Stimulated activated CD4-positive, alpha-beta T cell treated with anti-CD3 and anti-CD28 coated beads, Interleukin-2, amount 100 ng/mL, for 24 hours (primary cell): Measurements from ENCODE around the gene CNTNAP5.

Experiments used
- DNase-seq, 2 donors: peaks; one replicate each; pipeline ENCODE4 v3.0.0-alpha.2; 2020

Gene CNTNAP5

DNA sequence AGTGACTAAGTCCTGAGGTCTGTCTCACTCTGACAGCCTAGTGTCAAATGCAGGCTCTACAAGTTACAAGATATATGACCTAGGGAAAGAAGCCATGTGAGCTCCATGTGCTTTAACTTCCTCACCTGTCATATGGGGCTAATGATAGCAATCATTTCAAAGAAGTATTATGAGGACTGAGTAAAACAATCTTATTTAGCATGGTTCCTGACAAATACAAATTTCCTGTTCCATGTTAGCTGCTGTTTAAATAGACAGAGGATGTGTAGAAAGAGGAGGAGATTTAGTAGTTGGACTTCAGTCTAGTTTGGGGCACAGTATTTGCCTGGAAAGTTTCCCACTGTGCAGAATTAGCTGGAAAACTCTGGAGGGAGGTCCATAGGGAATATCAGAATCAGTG, 545.8 kb downstream of the CNTNAP5 start:
- DNase-seq: no peak

DNA sequence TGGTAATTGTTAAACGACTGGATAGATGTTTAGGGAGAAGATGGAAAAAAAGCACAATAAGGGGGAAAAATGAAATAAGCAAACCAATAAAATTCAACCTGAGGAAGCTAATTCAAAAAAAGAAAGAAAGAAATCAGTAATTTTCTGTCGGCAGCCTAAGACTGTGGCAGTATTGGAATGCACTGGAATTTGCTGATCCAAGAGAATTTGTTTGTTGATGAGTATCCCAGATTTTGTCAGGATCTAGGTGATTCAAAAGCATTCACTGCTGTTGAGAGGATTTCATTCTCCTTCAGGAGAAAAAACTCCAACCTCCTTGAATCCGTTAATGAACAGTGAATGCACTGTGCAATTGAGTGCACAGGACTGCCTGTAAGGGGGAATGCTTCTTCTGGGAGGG, 546.7 kb downstream of the CNTNAP5 start:
- DNase-seq: no peak

GRCh38 chr2:124572934-124573634, 548.0 kb downstream of the CNTNAP5 start:
- DNase-seq: no peak

- DNase-seq: no peak
These were observed 550.4 kb downstream of the CNTNAP5 start for GRCh38 chr2:124575497-124575896.

GRCh38 chr2:124580263-124580662, 555.2 kb downstream of the CNTNAP5 start:
- no peak for DNase-seq

DNA sequence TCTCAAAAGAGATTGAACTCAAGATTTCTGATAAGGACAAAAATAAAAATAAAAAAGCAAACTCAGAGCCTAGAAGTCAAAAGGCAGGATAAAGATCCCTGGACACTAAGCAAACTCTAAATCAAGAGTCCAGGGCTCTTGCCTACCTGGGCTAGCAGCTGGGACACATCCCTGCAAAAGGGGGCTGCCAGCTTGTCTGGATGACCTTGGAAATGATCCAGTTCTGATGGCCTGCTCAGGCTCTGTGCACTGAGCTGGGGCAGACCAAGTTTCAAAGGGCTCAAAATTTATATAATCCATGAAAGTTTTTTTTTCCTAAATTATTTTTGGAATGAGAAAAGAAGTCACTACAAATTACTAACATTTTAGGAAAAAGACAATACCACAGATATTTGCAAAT, 557.3 kb downstream of the CNTNAP5 start:
- no peak for DNase-seq

GRCh38 chr2:124584615-124585014, 559.5 kb downstream of the CNTNAP5 start:
- no peak for DNase-seq

DNA sequence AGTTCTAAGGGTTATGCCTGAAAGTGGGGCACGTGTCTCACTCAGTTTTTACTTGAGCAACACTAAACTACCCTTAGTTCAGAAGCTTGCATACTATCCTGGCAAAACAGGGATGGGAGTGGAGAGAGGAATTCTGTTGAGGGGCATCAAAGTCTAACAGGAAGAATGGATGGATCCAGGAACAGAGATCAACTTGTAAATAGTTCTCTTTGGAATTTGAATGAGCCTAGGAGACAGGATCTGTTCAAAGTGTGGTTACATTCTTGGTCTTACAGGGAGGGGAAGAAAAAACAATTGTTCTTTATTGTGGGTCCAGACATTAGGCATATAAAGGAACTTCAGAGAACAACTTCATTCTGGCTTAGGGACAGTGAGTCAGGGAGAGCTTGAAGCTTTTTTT, 560.2 kb downstream of the CNTNAP5 start:
- DNase-seq: no peak

DNA sequence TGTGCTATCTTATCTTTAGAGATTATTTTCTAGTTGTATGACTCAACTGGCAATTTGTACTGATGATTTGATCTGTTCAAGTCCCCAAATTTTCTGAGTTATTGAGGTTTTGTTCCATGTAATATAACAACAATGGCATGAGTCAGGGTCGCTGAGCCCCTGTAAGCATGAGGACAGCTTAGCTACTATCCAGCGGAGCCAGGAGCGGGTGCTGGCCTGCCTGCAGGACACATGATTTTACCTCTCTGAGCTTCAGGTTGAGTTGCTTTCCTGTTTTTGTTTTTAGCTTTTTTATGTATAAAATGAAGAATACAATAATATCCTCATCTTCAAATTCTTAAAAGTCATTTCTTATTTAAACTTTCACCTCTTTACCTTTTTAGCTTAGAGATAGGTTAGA, 561.1 kb downstream of the CNTNAP5 start:
- DNase-seq: no peak

DNA sequence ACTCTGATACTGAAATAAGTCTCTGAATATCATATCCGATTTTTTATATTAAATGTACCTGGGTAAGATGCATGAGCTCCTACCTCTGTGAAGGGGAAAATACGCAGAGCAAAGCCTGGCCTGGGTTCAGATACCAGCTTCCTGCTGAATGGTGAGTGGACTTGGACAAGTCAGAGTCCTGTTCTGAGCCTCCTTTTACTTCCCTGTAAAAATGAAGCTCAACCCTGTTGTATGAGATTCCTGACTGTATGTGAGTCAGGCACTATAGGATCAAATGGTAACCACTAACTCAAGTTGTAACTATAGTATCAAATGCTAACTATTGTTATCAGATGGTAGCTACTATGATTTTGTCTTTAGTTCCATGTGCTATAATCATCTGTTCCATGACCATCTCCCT, 561.7 kb downstream of the CNTNAP5 start:
- DNase-seq: no peak

DNA sequence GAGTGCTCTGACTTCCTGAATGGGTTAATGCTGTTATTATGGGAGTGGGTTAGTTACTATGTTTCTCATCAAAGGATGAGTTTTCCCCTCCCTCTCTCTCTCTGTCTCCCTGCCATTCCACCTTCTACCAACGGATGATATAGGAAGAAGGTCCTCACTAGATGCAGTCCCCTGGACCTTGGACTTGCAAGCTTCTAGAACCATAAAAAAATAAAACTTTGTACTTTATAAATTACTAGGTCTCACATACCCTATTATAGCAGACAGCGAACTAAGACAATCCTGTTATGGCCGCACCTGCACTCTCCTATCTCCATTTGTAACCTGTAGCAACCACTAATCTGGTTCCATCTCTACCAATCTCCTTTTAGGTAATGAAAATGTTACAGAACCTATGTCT, 564.9 kb downstream of the CNTNAP5 start:
- DNase-seq: no peak

DNA sequence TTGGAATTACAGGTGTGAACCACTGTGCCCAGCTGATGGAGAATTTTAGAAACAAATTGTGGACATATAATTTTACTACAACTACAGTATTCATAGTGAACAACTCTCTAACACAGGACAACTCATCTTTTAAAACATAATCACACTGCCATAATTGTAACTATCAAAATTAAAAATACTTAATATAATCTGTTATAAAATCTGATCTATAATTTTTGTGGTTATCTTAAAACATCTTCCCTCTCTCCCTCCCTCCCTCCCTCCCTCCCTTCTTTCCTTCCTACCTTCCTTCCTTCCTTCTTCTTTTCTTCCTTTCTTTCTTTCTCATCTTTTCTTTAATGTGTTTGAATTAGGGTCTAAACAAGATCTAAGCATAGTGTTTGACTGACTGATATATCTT, 577.7 kb downstream of the CNTNAP5 start:
- no peak for DNase-seq

GRCh38 chr2:124604940-124605339, 579.9 kb downstream of the CNTNAP5 start:
- no peak for DNase-seq

DNA sequence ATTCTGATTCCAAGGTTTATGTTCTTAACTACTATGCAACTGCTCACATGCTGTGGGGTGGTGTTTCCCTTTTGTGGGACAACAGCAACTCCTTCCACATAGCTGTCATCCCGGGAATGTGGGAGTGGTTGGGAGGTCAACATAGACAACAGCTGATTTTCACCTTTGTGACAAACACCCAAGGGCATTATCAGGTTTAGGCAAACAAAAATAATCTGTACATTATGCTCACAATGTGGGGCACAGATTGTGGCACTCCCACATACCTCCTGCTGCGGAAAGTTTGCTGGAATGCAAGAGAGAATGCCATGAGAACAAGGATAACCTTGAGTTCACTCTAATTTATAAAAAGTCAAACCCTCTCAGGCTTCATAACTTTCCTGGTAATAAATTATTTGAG, 582.6 kb downstream of the CNTNAP5 start:
- no peak for DNase-seq

DNA sequence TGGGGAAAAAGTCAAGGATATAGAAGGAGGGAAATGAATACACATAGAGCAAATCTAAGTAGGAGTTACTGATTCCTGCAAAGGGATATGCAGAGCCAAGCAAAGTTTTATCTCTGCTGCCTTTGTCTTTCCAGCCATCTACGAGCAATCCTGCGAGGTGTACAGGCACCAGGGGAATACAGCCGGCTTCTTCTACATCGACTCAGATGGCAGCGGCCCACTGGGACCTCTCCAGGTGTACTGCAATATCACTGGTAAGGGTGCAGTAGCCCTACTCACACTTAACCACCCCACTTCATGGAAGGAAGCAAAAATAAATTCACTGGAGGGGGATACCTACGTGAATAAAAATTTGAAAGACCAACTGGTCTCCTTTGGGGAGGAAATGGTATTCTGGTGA, 584.6 kb downstream of the CNTNAP5 start:
- DNase-seq: no peak

DNA sequence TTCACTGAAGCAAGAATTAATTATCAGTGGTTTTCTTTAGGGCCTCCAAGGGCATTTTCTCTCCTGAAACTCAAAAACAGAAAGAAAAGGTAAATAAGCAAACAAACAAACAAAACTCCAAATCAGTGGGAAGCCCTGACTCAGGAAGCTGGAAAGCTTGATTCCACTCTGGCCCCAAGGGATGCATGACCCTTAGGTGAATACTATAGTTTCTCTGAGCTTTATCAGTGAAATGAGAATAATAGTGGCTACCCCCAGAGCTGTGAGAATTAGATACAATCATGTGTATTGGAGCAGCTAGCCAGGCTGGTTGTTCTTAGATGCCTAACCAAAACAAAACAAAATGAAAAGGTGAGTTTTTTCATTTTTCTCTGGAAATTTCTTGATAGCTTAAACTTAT, 585.1 kb downstream of the CNTNAP5 start:
- DNase-seq: no peak

DNA sequence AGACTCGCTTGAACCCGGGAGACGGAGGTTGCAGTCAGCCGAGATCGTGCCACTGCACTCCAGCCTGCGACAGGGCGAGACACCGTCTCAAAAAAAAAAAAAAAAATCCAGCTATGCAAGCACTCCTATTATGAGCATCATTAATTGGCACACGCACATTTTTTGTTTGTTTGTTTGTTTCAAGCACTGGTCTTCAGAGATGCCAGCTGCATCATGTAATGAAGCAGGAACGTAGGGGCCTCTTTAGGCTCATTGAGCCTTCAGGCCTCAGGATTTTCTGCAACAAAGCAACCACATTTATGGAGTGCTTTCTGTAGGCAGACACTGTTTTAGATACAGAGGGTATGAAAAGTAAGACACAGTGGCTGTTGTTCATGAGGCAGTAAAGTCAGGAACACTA, 585.8 kb downstream of the CNTNAP5 start:
- no peak for DNase-seq

DNA sequence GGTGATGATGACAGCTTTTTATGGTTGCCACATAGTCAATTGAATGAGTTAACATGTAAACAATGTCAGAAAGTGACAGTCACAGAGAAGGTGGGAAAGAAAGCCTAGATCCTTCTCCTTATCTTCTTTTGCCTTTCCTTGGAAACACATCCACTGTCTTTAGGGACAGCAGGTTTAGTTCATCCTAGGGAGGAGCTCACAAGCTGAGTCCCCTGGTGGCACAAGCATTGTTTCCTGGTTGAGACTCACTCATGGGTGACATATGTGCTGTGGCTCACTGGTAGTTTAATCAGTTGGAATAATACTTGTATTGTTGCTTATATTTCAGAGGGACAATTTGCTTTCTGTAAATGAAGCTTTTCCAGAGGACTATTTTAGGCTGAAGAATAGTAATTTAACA, 598.5 kb downstream of the CNTNAP5 start:
- DNase-seq: no peak

- no peak for DNase-seq
These were observed 600.5 kb downstream of the CNTNAP5 start for GRCh38 chr2:124625561-124625960.

- DNase-seq: no peak
These were observed 601.9 kb downstream of the CNTNAP5 start for GRCh38 chr2:124626993-124627392.

GRCh38 chr2:124633812-124634211, 608.7 kb downstream of the CNTNAP5 start:
- DNase-seq: no peak

- no peak for DNase-seq
These were observed 614.4 kb downstream of the CNTNAP5 start for GRCh38 chr2:124639524-124639923.

DNA sequence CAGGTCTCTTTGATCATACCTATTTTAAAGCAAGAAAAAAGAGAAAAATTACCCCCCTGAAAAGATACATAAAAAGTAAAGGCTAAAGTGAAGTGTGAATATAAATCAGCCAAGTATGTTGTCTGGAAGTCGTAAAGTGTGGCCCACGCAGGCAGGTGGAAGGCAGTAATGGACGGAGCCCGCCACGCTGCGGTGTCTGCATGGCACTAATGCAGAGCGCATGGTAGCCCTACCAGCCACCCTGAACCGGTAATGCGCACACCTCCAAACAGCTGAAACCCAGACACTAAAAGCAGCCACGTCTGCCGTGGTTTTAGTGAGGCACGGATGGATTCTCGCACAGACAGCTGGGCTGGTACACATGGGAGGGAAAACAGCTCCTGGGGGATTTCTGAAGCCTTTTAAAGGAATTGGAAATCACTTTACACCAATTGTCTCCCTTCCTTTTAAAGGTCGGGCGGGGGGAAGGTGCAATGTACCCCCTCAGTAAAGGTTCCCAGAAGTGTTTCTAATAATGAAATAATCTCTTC, 615.2 kb downstream of the CNTNAP5 start:
- DNase-seq: no peak

GRCh38 chr2:124646166-124646815, 621.2 kb downstream of the CNTNAP5 start:
- no peak for DNase-seq

DNA sequence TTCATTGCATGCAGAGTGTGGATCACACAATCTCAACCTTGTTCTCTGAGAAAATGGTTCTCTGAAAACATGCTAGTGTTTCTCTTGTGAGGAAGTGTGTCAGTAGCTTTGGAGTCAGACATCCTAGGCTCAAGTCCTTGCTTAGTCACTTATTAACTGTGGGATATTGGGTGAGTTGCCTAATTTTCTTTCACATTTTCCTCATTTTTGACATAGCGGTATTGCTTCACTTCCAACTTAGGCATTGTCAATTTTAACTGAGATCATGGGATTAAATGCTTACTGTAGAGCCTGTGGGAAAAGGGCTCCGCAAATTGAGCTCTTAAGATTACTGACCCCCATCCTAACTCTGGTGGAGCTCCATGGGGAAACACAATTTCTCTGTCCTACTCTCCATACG, 622.2 kb downstream of the CNTNAP5 start:
- no peak for DNase-seq
